ENCODE results near the gene FGGY.

FGGY gene

DNA sequence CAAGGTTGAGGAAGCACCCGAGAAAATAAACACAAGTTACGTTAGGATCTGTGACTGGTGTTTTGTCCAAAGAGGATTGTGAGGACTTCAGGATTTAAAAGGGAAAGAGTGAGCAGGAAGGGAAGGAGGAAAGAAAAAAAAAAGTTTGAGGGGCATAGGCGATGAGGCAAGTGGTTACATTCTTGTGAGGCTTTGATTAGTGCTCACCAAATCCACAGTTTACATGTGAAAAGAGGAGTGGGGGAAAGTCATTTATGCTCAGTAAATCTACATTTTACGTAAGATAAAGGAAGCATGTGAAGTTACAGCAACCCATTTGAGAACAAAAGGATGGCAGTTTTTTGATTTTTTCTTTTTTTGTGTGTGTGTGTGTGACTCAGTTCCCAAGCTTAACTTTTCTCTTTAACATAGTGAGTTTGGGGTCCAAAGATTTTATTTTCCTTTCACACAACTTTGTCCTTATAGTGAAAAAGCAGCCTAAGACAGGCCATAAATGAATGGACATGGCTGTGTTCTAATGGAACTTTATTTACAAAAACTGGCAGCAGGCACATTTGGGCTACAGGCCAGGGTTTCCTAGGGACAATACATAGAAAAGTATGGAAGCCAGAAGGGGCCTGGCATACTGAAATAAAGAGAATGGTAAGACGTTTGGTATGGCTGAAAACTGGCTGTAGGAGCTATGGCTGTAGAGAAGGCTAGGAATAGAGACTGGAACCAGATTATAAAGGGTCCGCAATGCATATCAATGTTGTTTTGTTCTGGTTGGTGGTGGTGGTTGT, 121.7 kb downstream of the FGGY start:
- DNase-seq, result no peak

DNA sequence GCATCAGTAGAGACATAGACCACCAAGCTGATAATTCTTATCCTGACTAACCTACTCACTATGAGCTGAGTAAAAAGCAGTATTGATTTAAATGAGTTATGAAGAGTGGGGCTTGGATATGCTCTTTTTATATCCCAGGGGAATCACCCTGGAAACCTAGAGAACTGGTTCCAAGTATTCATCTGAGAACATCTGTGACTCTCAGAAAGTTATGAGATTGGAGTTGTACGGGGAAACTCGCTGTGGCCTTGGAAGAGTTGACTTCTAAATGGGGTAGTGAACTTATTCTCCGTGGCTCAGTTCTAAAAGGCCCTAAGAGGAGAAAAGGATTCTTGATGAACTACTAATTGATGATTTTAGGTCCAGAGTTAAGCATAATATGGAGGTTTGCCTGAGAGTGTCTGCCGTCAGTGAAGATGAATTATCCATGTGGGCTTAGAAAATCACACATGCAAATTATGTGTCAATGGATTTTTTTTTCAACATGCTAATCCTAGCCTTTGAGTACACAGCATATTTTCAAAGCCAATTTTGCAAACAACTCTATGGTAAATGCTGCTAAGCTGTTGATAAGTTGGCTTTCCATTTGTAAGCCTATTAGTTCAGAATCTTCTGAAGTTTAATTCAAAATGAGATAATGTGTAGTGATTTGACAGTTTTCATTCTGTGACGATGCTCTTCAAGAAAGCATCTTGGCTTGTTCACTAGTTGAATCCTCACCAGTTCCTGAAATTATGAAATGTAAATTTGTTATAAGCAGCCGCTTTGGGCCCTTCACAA, 122.7 kb downstream of the FGGY start:
- DNase-seq, result no peak

- DNase-seq, result no peak
These were observed 124.5 kb downstream of the FGGY start for GRCh38 chr1:59421232-59421920.

DNA sequence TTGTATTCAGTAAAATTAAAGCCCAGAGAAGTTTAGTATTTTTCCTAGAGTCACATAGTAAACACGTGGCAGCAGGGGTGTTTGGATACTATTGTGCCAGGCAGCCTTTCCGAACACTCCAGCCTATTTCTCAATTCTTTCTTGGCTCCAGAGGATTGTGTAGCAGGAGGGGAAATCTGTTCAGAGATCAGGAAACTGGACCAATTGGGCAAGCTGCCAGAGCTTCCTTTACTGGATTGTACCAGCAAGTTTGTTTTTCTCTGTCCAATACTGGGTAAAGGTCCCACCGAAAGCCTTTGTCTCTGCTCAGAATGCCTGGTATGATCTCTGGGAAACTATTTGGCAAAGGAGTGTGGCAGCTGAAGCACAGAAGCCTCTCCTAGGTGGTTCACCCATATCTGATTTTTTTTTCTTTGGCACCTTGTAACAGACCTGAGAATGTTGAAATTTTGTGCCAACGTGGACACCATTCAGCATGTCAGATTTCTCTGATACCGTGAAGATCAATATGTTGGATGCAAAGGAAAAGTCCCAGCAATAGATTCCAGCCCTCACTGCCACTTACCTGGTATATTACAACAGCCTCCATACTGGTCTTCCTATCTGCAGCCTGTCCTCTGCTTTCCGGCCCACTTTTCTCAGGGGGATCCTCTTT, 126.2 kb downstream of the FGGY start:
- no peak for DNase-seq

GRCh38 chr1:59427155-59427554, 130.3 kb downstream of the FGGY start:
- DNase-seq, result no peak

DNA sequence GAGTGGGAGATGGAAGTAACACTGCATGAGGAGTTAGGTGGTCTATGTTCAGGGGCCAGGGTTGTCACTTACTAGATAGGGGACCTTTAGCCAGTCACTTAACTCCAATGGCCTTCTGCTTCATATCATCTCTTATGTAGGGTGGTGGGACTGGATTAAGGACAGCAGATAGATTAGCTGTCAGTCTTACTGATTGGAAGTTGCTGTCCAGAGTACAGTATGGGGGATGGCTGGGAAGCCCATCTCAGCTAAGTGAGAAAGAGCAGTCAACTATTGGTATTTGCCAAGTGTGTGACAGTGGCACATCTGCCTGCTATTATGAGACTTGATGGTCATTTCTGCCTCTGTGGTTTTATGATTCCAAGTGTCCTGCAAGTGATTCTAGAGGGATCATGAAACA, 130.9 kb downstream of the FGGY start:
- no peak for DNase-seq

DNA sequence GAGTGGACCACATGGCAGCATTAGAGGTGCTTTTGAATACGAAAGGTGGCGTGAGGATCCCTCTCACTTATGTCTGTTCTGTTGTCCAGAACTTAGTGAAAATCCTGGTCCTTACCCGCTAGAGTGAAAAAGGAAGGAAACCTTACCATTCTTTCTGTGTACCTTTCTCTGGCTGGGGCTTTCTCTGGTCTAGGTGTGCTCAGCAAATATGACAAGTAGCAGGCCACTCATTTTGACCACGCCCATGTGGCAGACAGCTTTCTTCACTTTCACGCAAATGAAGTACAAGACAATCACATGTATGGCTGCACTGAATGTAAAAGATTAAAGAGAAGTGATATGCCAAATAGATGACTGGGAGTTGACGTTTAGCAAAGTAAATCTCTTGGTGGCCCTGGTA, 131.9 kb downstream of the FGGY start:
- DNase-seq, result no peak

- no peak for DNase-seq
These were observed 132.8 kb downstream of the FGGY start for GRCh38 chr1:59429656-59430055.

DNA sequence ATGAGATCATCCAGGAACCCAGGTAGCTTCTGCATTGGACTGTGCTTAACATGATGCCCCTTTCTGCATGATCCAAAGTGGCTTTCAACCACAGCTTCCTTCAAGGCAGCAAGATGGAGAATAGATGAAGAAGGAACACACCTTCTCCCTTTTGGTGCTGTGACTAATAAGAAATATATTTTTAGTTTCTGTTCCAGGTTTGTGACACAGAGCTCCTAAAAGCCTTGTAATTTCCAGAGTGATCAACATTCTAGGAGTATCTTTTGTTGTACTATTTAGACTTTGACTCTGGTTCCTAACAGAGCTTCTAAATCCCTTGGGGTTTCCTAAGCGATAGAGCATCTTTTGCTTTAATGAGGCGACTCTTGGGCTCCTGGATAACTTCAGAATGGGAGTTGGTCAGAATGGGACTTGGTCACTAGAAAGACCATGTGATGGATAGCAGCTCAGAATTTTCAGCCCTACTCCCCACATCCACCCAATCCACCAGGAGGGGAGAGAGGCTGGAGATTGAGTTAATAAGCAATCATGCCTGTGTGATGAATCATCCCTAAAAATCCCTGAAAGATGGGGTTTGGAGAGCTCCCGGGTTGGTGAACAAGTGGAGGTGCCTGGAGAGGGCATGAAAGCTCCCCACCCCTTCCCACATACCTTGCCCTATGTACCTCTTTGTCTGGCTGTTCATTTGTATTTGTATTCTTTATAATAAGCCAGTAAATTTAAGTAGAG, 134.8 kb downstream of the FGGY start:
- DNase-seq, result no peak

GRCh38 chr1:59432531-59433439, 135.9 kb downstream of the FGGY start:
- DNase-seq, result no peak

- no peak for DNase-seq
These were observed 136.5 kb downstream of the FGGY start for GRCh38 chr1:59433440-59433813.

DNA sequence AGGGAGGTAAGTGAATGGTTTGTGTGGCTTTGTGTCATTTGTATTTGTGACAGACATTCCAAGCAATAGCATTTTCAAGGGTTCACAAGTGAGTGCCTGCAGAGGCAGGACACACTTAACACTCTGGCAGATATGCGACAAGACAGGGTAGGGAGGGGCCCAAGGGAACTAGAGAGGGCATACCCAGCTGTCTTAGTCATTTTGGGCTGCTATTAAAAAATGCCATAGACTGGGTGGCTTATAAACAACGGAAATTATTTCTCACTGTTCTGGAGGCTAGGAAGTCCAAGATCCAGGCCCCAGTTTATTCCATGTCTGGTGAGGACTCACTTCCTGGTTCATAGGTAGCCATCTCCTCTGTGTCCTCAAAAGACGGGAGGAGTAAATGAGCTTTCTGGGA, 137.4 kb downstream of the FGGY start:
- DNase-seq, result no peak

- no peak for DNase-seq
These were observed 139.7 kb downstream of the FGGY start for GRCh38 chr1:59436637-59437036.

DNA sequence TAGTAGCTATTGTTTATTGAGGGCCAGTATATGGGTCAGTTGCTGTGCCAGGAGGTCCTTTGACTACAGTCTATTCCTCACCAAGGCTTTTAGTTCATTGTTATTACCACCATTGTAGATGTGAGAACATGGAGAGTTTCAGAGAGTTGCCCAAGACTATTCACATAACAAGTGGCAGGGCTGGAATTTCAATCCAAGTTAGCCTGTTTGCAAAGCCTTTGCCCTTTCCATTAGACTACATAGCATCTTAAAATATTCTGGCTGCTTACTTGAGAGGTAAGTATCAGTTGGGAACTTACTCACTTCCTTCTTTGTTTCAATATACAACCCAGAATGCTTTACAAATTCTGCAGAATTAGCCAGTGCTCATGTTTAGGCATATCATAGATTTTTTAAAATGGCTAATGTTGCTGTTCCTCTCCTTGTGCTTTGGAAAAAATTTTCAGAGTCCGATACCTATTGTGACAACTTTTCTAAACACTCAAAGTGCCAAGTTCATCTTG, 141.2 kb downstream of the FGGY start:
- no peak for DNase-seq

GRCh38 chr1:59442492-59442891, 145.6 kb downstream of the FGGY start:
- no peak for DNase-seq

GRCh38 chr1:59443310-59443709, 146.4 kb downstream of the FGGY start:
- DNase-seq, result no peak

GRCh38 chr1:59444520-59444919, 147.6 kb downstream of the FGGY start:
- no peak for DNase-seq

GRCh38 chr1:59445040-59445439, 148.1 kb downstream of the FGGY start:
- DNase-seq, result no peak

DNA sequence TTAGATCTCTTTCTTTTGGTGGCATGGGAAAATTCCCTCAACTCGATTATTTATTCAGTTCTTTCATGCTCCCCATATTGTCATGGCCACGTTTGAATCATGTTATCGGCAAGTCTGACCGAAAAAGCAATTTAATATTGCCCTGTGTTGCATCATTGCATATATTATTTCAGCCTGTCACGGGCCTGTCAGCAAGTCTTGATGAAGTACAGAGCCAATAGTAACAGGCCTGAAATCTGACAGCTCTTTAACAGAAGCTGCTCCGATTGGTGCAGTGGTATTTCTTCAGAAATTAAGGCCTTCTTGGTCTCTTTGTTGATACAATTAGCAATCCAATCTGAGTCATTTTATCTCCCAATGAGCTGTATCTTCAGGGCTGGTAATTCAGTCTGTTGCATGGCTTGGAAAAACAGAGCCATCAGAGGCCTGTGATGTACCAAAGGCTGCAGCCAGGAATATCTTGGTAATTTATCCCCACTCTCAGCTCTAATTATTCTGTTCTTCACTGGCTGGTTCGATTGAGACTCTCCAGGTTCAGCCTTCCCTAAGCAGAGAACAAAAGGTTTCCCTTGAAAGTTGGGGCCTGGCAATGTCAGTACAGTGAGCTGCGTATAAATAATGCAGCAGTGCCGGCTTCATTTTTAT, 149.5 kb downstream of the FGGY start:
- DNase-seq, result no peak

GRCh38 chr1:59452026-59452425, 155.1 kb downstream of the FGGY start:
- no peak for DNase-seq

DNA sequence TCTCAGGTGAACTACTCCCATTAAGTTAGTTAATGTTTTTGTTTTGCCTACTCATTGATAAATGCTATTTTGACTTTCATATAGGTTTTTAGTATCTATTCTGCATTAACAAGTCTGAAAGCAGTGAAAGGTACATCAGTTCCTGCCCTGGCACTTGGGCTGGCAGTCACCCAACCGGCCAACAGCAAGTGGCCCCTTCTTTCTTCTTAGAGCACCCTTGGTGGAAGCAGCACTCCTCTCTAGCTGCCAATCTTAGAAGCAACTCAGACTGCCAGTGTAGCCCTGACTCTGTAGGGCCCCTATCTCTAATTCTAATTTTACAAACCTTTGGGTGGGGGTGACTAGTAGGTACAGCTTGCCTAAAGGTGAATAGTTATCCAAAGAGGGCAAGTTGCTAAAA, 155.7 kb downstream of the FGGY start:
- DNase-seq, result no peak
